Measurements from ENCODE around the gene SNRPB.

Gene SNRPB

GRCh38 chr20:2485661-2486060 lies 15.1 kb upstream of the SNRPB start:
- FAIRE-seq, result no peak
- no peak for DNase-seq (ENCODE audit: insufficient read length, low spot score)
- TF ChIP-seq POLR2A (IDR thresholded peaks at IDR 0.05; ENCODE audit: low read depth, low read length), result no peak

GRCh38 chr20:2485080-2485479 lies 14.5 kb upstream of the SNRPB start:
- DNase-seq (ENCODE audit: insufficient read length, low spot score) (no peak), FAIRE-seq (no peak)
- no peak for TF ChIP-seq POLR2A (IDR thresholded peaks at IDR 0.05; ENCODE audit: low read depth, low read length)

GRCh38 chr20:2483504-2483903 lies 12.9 kb upstream of the SNRPB start:
- FAIRE-seq, result no peak
- no peak for DNase-seq (ENCODE audit: insufficient read length, low spot score)
- no peak for TF ChIP-seq POLR2A (IDR thresholded peaks at IDR 0.05; ENCODE audit: low read depth, low read length)

- TF ChIP-seq POLR2A (IDR thresholded peaks at IDR 0.05; ENCODE audit: low read depth, low read length), result no peak
- FAIRE-seq, result no peak
- DNase-seq (ENCODE audit: insufficient read length, low spot score), result no peak
Measured at GRCh38 chr20:2480381-2480780, 9.8 kb upstream of the SNRPB start.

GRCh38 chr20:2476742-2477615 lies 6.4 kb upstream of the SNRPB start:
- no peak for DNase-seq (ENCODE audit: insufficient read length, low spot score)
- FAIRE-seq, result no peak
- no peak for TF ChIP-seq POLR2A (IDR thresholded peaks at IDR 0.05; ENCODE audit: low read depth, low read length)

- no peak for FAIRE-seq
- DNase-seq (ENCODE audit: insufficient read length, low spot score), result no peak
- no peak for TF ChIP-seq POLR2A (IDR thresholded peaks at IDR 0.05; ENCODE audit: low read depth, low read length)
Measured at GRCh38 chr20:2475850-2476741, 5.5 kb upstream of the SNRPB start.

GRCh38 chr20:2473516-2473915 lies 2.9 kb upstream of the SNRPB start:
- no peak for TF ChIP-seq POLR2A (IDR thresholded peaks at IDR 0.05; ENCODE audit: low read depth, low read length)
- no peak for DNase-seq (ENCODE audit: insufficient read length, low spot score)
- no peak for FAIRE-seq

GRCh38 chr20:2469991-2470422 lies 582 bp downstream of the SNRPB start:
- DNase-seq (ENCODE audit: insufficient read length, low spot score) (peak; percentile 41), FAIRE-seq (no peak)
- 0 out of 2 replicates have a peak, but pooled peaks have one; percentile 14 for TF ChIP-seq POLR2A (IDR thresholded peaks at IDR 0.05; ENCODE audit: low read depth, low read length)

GRCh38 chr20:2468581-2469407 lies 1.8 kb downstream of the SNRPB start:
- DNase-seq (ENCODE audit: insufficient read length, low spot score) (no peak), FAIRE-seq (no peak)

GRCh38 chr20:2467412-2467811 lies 3.2 kb downstream of the SNRPB start:
- no peak for DNase-seq (ENCODE audit: insufficient read length, low spot score)
- FAIRE-seq, result no peak
- TF ChIP-seq POLR2A (IDR thresholded peaks at IDR 0.05; ENCODE audit: low read depth, low read length), result no peak

More at GRCh38 chr20:2468581-2469407, 1.8 kb downstream of the SNRPB start:
- TF ChIP-seq POLR2A (IDR thresholded peaks at IDR 0.05; ENCODE audit: low read depth, low read length), result no peak

GRCh38 chr20:2465100-2465499 lies 5.5 kb downstream of the SNRPB start:
- FAIRE-seq (no peak), DNase-seq (ENCODE audit: insufficient read length, low spot score) (no peak)

GRCh38 chr20:2463616-2464365 lies 6.8 kb downstream of the SNRPB start:
- TF ChIP-seq POLR2A (IDR thresholded peaks at IDR 0.05; ENCODE audit: low read depth, low read length), result no peak
- FAIRE-seq, result no peak
- DNase-seq (ENCODE audit: insufficient read length, low spot score), result no peak

More at GRCh38 chr20:2465100-2465499, 5.5 kb downstream of the SNRPB start:
- TF ChIP-seq POLR2A (IDR thresholded peaks at IDR 0.05; ENCODE audit: low read depth, low read length), result no peak

GRCh38 chr20:2462484-2462883 lies 8.1 kb downstream of the SNRPB start:
- DNase-seq (ENCODE audit: insufficient read length, low spot score) (no peak), FAIRE-seq (no peak)
- TF ChIP-seq POLR2A (IDR thresholded peaks at IDR 0.05; ENCODE audit: low read depth, low read length), result no peak

All from H54 (cell line).